HEK293 (cell line): ENCODE results near the gene SH2B3.
A peak's percentile ranks its signal among the peaks of the same experiment; 100 is the strongest.

Source experiments
- CTCF ChIA-PET: fragments of 350-600 bp; formaldehyde crosslinking; extraction: SDS; loops from one replicate; lab custom pipeline; 2021; ENCODE audit warnings: antibody characterized with exemption; lab: Yijun Ruan, JAX
- POLR2A ChIA-PET: fragments of 300-600 bp; formaldehyde crosslinking; extraction: SDS; loops from one replicate; lab custom pipeline; 2020; ENCODE audit warnings: antibody characterized with exemption, inconsistent platforms; lab: Yijun Ruan, JAX
- H3K27ac ChIP-seq: fragments of 200-500 bp; sonication (Bioruptor generic); 2 replicates; pipeline ENCODE4 v1.5.1; 2014; ENCODE audit warnings: low read depth, low read length, control low read depth, inconsistent platforms; ENCODE audit errors: extremely low read depth
- H3K36me3 ChIP-seq, 2 experiments: fragments of 200-500 bp in 1 of 2; sonication (Bioruptor generic) in 1 of 2; 1 replicate in 1 of 2; 2 replicates in 1 of 2; pipeline ENCODE4 v1.5.1; 2014 to 2017; ENCODE audit warnings: inconsistent platforms in 2 of 2, low read length in 2 of 2; ENCODE audit not compliant: control insufficient read depth in 2 of 2, insufficient read depth in 1 of 2
- H3K4me1 ChIP-seq: fragments of 200-500 bp; sonication (Bioruptor generic); 2 replicates; pipeline ENCODE4 v1.5.1; 2014; ENCODE audit warnings: mild to moderate bottlenecking, low read length, inconsistent platforms; ENCODE audit not compliant: control insufficient read depth, insufficient read depth
- H3K4me3 ChIP-seq: 2 replicates; pipeline ENCODE4 v1.5.1; 2011; ENCODE audit warnings: low read depth, mild to moderate bottlenecking, control low read depth, low read length, moderate library complexity
- H3K9me3 ChIP-seq: fragments of 200-500 bp; sonication (Bioruptor generic); 2 replicates; pipeline ENCODE4 v1.5.1; 2014; ENCODE audit warnings: low read depth, low read length, inconsistent platforms; ENCODE audit not compliant: control insufficient read depth, insufficient read depth
- KLF16 ChIP-seq: fragments of 450-650 bp; formaldehyde crosslinking; IDR thresholded peaks from 2 replicates; pipeline ENCODE4 v1.5.1; 2017; ENCODE audit warnings: missing biosample characterization, missing genetic modification characterization
- ZBTB20 ChIP-seq: fragments of 450-650 bp; formaldehyde crosslinking; IDR thresholded peaks from 2 replicates; pipeline ENCODE4 v1.5.1; 2016; ENCODE audit warnings: missing biosample characterization, missing genetic modification characterization
- ZFP37 ChIP-seq: fragments of 450-650 bp; formaldehyde crosslinking; IDR thresholded peaks from 2 replicates; pipeline ENCODE4 v1.5.1; 2016; ENCODE audit warnings: missing biosample characterization, missing genetic modification characterization
- ZNF394 ChIP-seq: fragments of 450-650 bp; formaldehyde crosslinking; IDR thresholded peaks from 2 replicates; pipeline ENCODE4 v1.5.1; 2016; ENCODE audit warnings: missing biosample characterization, missing genetic modification characterization, mild to moderate bottlenecking, moderate library complexity, borderline replicate concordance
- ZNF404 ChIP-seq: fragments of 450-650 bp; formaldehyde crosslinking; IDR thresholded peaks from 2 replicates; pipeline ENCODE4 v1.5.1; 2017; ENCODE audit warnings: missing biosample characterization, missing genetic modification characterization
- ZNF426 ChIP-seq: fragments of 450-650 bp; formaldehyde crosslinking; IDR thresholded peaks from 2 replicates; pipeline ENCODE4 v1.5.1; 2017; ENCODE audit warnings: missing biosample characterization, missing genetic modification characterization, mild to moderate bottlenecking, inconsistent platforms, moderate library complexity
- ZNF473 ChIP-seq: fragments of 450-650 bp; formaldehyde crosslinking; IDR thresholded peaks from 2 replicates; pipeline ENCODE4 v1.5.1; 2017; ENCODE audit warnings: missing biosample characterization, missing genetic modification characterization
- ZNF623 ChIP-seq: fragments of 450-650 bp; formaldehyde crosslinking; IDR thresholded peaks from 2 replicates; pipeline ENCODE4 v1.5.1; 2016; ENCODE audit warnings: missing biosample characterization, missing genetic modification characterization
- ZNF658 ChIP-seq: fragments of 450-650 bp; formaldehyde crosslinking; IDR thresholded peaks from 2 replicates; pipeline ENCODE4; 2016; ENCODE audit warnings: missing biosample characterization, missing genetic modification characterization
- ZNF830 ChIP-seq: fragments of 450-650 bp; IDR thresholded peaks from 2 replicates; pipeline ENCODE4 v1.5.0; 2018; ENCODE audit warnings: missing biosample characterization, missing genetic modification characterization, low read depth, mild to moderate bottlenecking, moderate library complexity
- ZSCAN30 ChIP-seq: fragments of 450-650 bp; IDR thresholded peaks from 2 replicates; pipeline ENCODE4 v1.5.1; 2018; ENCODE audit warnings: missing biosample characterization, mild to moderate bottlenecking, missing genetic modification characterization, moderate library complexity
- TF ChIP-seq, protein P1 (sequence below): fragments of 450-650 bp; formaldehyde crosslinking; IDR thresholded peaks from 2 replicates; pipeline ENCODE4 v1.5.1; 2016; ENCODE audit warnings: missing biosample characterization, missing genetic modification characterization
- TF ChIP-seq, protein P2 (sequence below): fragments of 450-650 bp; formaldehyde crosslinking; conservative IDR thresholded peaks from 2 replicates; pipeline ENCODE4 v1.5.1; 2016; ENCODE audit warnings: low read depth, missing biosample characterization, missing genetic modification characterization
- TF ChIP-seq, protein P3 (sequence below): fragments of 450-650 bp; formaldehyde crosslinking; IDR thresholded peaks from 2 replicates; pipeline ENCODE4 v1.5.1; 2016; ENCODE audit warnings: missing biosample characterization, missing genetic modification characterization
- TF ChIP-seq, protein P4 (sequence below): fragments of 450-650 bp; formaldehyde crosslinking; IDR thresholded peaks from 2 replicates; pipeline ENCODE4 v1.5.1; 2016; ENCODE audit warnings: missing biosample characterization, missing genetic modification characterization
- TF ChIP-seq, protein P5 (sequence below): fragments of 450-650 bp; formaldehyde crosslinking; IDR thresholded peaks from 2 replicates; pipeline ENCODE4 v1.5.1; 2016; ENCODE audit warnings: missing biosample characterization, missing genetic modification characterization
- TF ChIP-seq, protein P6 (sequence below): fragments of 450-650 bp; formaldehyde crosslinking; conservative IDR thresholded peaks from 2 replicates; pipeline ENCODE4 v1.5.1; 2016; ENCODE audit warnings: low read depth, missing biosample characterization, missing genetic modification characterization

Gene SH2B3

GRCh38 chr12:111417290-111417689, 11.6 kb downstream of the SH2B3 start:
- ChIA-PET CTCF (no interaction called here), POLR2A (no interaction called here)
- Histone ChIP-seq H3K36me3 (peaks cover 0 to 17% of the 10 kb centered on the region in 2 experiments; a peak in 2 of 3 replicates), H3K4me3 (no peak overlapping the region), H3K9me3 (no peaks in the 10 kb centered on the region), H3K27ac (no peak overlapping the region), H3K4me1 (0 out of 2 replicates have a peak, but pooled peaks cover under 1% of the 10 kb centered on the region)
- TF ChIP-seq ZNF830 (tag by site-specific recombination) (no peak), ZSCAN30 (tag by site-specific recombination) (no peak), ZNF394 (peak; percentile 56; the same call in 1 of the 2 replicates), ZFP37 (no peak), ZNF404 (tag by site-specific recombination) (no peak), ZNF426 (peak; percentile 38), ZNF473 (tag by site-specific recombination) (no peak), ZNF658 (tag by site-specific recombination) (no peak), KLF16 (tag by site-specific recombination) (no peak), ZNF623 (tag by site-specific recombination) (0 out of 2 replicates have a peak, but pooled peaks have one; percentile 24), ZBTB20 (tag by site-specific recombination) (no peak)
- TF ChIP-seq, protein P1, sequence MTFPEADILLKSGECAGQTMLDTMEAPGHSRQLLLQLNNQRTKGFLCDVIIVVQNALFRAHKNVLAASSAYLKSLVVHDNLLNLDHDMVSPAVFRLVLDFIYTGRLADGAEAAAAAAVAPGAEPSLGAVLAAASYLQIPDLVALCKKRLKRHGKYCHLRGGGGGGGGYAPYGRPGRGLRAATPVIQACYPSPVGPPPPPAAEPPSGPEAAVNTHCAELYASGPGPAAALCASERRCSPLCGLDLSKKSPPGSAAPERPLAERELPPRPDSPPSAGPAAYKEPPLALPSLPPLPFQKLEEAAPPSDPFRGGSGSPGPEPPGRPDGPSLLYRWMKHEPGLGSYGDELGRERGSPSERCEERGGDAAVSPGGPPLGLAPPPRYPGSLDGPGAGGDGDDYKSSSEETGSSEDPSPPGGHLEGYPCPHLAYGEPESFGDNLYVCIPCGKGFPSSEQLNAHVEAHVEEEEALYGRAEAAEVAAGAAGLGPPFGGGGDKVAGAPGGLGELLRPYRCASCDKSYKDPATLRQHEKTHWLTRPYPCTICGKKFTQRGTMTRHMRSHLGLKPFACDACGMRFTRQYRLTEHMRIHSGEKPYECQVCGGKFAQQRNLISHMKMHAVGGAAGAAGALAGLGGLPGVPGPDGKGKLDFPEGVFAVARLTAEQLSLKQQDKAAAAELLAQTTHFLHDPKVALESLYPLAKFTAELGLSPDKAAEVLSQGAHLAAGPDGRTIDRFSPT (tag by site-specific recombination): no peak
- TF ChIP-seq, protein P2, sequence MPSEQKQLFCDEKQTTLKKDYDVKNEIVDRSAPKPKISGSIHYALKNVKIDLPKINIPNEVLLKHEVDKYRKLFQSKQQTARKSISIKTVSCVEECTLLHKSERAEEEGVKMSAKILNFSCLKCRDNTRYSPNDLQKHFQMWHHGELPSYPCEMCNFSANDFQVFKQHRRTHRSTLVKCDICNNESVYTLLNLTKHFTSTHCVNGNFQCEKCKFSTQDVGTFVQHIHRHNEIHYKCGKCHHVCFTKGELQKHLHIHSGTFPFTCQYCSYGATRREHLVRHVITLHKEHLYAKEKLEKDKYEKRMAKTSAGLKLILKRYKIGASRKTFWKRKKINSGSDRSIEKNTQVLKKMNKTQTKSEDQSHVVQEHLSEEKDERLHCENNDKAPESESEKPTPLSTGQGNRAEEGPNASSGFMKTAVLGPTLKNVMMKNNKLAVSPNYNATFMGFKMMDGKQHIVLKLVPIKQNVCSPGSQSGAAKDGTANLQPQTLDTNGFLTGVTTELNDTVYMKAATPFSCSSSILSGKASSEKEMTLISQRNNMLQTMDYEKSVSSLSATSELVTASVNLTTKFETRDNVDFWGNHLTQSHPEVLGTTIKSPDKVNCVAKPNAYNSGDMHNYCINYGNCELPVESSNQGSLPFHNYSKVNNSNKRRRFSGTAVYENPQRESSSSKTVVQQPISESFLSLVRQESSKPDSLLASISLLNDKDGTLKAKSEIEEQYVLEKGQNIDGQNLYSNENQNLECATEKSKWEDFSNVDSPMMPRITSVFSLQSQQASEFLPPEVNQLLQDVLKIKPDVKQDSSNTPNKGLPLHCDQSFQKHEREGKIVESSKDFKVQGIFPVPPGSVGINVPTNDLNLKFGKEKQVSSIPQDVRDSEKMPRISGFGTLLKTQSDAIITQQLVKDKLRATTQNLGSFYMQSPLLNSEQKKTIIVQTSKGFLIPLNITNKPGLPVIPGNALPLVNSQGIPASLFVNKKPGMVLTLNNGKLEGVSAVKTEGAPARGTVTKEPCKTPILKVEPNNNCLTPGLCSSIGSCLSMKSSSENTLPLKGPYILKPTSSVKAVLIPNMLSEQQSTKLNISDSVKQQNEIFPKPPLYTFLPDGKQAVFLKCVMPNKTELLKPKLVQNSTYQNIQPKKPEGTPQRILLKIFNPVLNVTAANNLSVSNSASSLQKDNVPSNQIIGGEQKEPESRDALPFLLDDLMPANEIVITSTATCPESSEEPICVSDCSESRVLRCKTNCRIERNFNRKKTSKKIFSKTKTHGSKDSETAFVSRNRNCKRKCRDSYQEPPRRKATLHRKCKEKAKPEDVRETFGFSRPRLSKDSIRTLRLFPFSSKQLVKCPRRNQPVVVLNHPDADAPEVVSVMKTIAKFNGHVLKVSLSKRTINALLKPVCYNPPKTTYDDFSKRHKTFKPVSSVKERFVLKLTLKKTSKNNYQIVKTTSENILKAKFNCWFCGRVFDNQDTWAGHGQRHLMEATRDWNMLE (tag by site-specific recombination): peak; percentile 54; the same call in 1 of the 2 replicates
- TF ChIP-seq, protein P3, sequence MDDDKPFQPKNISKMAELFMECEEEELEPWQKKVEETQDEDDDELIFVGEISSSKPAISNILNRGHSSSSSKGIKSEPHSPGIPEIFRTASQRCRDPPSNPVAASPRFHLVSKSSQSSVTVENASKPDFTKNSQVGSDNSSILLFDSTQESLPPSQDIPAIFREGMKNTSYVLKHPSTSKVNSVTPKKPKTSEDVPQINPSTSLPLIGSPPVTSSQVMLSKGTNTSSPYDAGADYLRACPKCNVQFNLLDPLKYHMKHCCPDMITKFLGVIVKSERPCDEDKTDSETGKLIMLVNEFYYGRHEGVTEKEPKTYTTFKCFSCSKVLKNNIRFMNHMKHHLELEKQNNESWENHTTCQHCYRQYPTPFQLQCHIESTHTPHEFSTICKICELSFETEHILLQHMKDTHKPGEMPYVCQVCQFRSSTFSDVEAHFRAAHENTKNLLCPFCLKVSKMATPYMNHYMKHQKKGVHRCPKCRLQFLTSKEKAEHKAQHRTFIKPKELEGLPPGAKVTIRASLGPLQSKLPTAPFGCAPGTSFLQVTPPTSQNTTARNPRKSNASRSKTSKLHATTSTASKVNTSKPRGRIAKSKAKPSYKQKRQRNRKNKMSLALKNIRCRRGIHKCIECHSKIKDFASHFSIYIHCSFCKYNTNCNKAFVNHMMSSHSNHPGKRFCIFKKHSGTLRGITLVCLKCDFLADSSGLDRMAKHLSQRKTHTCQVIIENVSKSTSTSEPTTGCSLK (tag by site-specific recombination): no peak
- TF ChIP-seq, protein P4, sequence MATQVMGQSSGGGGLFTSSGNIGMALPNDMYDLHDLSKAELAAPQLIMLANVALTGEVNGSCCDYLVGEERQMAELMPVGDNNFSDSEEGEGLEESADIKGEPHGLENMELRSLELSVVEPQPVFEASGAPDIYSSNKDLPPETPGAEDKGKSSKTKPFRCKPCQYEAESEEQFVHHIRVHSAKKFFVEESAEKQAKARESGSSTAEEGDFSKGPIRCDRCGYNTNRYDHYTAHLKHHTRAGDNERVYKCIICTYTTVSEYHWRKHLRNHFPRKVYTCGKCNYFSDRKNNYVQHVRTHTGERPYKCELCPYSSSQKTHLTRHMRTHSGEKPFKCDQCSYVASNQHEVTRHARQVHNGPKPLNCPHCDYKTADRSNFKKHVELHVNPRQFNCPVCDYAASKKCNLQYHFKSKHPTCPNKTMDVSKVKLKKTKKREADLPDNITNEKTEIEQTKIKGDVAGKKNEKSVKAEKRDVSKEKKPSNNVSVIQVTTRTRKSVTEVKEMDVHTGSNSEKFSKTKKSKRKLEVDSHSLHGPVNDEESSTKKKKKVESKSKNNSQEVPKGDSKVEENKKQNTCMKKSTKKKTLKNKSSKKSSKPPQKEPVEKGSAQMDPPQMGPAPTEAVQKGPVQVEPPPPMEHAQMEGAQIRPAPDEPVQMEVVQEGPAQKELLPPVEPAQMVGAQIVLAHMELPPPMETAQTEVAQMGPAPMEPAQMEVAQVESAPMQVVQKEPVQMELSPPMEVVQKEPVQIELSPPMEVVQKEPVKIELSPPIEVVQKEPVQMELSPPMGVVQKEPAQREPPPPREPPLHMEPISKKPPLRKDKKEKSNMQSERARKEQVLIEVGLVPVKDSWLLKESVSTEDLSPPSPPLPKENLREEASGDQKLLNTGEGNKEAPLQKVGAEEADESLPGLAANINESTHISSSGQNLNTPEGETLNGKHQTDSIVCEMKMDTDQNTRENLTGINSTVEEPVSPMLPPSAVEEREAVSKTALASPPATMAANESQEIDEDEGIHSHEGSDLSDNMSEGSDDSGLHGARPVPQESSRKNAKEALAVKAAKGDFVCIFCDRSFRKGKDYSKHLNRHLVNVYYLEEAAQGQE (tag by site-specific recombination): no peak
- TF ChIP-seq, protein P5, sequence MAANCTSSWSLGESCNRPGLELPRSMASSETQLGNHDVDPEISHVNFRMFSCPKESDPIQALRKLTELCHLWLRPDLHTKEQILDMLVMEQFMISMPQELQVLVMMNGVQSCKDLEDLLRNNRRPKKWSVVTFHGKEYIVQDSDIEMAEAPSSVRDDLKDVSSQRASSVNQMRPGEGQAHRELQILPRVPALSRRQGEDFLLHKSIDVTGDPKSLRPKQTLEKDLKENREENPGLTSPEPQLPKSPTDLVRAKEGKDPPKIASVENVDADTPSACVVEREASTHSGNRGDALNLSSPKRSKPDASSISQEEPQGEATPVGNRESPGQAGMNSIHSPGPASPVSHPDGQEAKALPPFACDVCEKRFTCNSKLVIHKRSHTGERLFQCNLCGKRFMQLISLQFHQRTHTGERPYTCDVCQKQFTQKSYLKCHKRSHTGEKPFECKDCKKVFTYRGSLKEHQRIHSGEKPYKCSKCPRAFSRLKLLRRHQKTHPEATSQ (tag by site-specific recombination): no peak
- TF ChIP-seq, protein P6, sequence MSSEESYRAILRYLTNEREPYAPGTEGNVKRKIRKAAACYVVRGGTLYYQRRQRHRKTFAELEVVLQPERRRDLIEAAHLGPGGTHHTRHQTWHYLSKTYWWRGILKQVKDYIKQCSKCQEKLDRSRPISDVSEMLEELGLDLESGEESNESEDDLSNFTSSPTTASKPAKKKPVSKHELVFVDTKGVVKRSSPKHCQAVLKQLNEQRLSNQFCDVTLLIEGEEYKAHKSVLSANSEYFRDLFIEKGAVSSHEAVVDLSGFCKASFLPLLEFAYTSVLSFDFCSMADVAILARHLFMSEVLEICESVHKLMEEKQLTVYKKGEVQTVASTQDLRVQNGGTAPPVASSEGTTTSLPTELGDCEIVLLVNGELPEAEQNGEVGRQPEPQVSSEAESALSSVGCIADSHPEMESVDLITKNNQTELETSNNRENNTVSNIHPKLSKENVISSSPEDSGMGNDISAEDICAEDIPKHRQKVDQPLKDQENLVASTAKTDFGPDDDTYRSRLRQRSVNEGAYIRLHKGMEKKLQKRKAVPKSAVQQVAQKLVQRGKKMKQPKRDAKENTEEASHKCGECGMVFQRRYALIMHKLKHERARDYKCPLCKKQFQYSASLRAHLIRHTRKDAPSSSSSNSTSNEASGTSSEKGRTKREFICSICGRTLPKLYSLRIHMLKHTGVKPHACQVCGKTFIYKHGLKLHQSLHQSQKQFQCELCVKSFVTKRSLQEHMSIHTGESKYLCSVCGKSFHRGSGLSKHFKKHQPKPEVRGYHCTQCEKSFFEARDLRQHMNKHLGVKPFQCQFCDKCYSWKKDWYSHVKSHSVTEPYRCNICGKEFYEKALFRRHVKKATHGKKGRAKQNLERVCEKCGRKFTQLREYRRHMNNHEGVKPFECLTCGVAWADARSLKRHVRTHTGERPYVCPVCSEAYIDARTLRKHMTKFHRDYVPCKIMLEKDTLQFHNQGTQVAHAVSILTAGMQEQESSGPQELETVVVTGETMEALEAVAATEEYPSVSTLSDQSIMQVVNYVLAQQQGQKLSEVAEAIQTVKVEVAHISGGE (tag by site-specific recombination): 0 out of 2 replicates have a peak, but pooled peaks have one; percentile 25
